ENCODE measurements around the gene MMP24OS.

Gene MMP24OS

DNA sequence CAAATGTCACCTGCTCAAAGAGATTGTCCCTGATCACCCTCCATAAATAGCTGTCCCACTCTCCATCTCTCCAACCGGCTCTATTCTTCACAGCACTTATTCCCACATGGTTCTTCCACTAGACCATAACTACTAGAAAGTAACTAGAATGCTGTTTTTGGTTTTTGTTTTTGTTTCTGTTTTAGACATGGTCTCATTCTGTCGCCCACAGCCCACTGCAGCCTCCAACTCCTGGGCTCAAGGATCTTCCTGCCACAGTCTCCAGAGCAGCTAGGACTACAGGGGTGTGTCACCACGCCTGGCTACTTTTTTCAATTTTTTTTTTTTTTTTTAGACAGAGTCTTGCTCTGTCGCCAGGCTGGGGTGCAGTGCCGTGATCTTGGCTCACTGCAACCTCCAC, 39.2 kb downstream of the MMP24OS start:
- H4K91ac ChIP-seq (ENCODE audit: low read depth, low read length, poor library complexity) = no peak overlapping the region
- no peak overlapping the region for H2BK15ac ChIP-seq (ENCODE audit: low read length)
- WGBS, 2 donors (ENCODE audit: extremely low coverage in 2 of 2, insufficient read length in 2 of 2, insufficient replicate concordance in 1 of 2) = no CpG with 5 or more reads among the region's 5 CpGs
- H3K9me3 ChIP-seq (replicated peaks in 1 of 2; ENCODE audit: control insufficient read depth in 2 of 2, insufficient read depth in 1 of 2, low read depth in 1 of 2, low read length in 2 of 2) = no peaks in the 10 kb centered on the region
- H3K27ac ChIP-seq (replicated peaks; ENCODE audit: low read length) = no peak overlapping the region
- no peak overlapping the region for H3K23ac ChIP-seq (ENCODE audit: low read depth, low read length, poor library complexity)
- H3K18ac ChIP-seq (ENCODE audit: low read length) = no peak overlapping the region
- no peak overlapping the region for H3K4me3 ChIP-seq (ENCODE audit: low read length in 2 of 2)
- no peak overlapping the region for H2AFZ ChIP-seq (ENCODE audit: low read length)
- H2BK120ac ChIP-seq (ENCODE audit: low read depth, low read length) = no peak overlapping the region
- no peak overlapping the region for H3K14ac ChIP-seq (ENCODE audit: low read length)
- H3K4me2 ChIP-seq (ENCODE audit: insufficient read depth, low read length, poor library complexity, severe bottlenecking) = no peak overlapping the region
- H3K79me1 ChIP-seq (ENCODE audit: low read depth, low read length) = no peaks in the 10 kb centered on the region
- H3K4me1 ChIP-seq (ENCODE audit: control insufficient read depth in 2 of 2, insufficient read depth in 1 of 2, low read depth in 1 of 2, low read length in 2 of 2) = no peaks in the 10 kb centered on the region
- no peak for DNase-seq (ENCODE audit: low spot score)
- no peak overlapping the region for H2BK5ac ChIP-seq (ENCODE audit: low read length)
- H4K8ac ChIP-seq (ENCODE audit: low read depth, low read length) = no peak overlapping the region
- H3K27me3 ChIP-seq (ENCODE audit: control insufficient read depth in 3 of 3, insufficient read depth in 3 of 3, low read depth in 1 of 3, low read length in 3 of 3) = peaks cover 0 to 8% (median 0%) of the 10 kb centered on the region in 3 experiments
- no peaks in the 10 kb centered on the region for H3K36me3 ChIP-seq (replicated peaks in 1 of 2; ENCODE audit: control insufficient read depth in 2 of 2, insufficient read depth in 2 of 2, low read length in 2 of 2)
- no peak overlapping the region for H2BK12ac ChIP-seq (ENCODE audit: low read length)
- H3K9ac ChIP-seq (ENCODE audit: low read depth, low read length, poor library complexity) = no peak overlapping the region
- H3K4ac ChIP-seq (ENCODE audit: low read length) = no peak overlapping the region
- H2AK5ac ChIP-seq (ENCODE audit: low read depth, low read length) = no peak overlapping the region

DNA sequence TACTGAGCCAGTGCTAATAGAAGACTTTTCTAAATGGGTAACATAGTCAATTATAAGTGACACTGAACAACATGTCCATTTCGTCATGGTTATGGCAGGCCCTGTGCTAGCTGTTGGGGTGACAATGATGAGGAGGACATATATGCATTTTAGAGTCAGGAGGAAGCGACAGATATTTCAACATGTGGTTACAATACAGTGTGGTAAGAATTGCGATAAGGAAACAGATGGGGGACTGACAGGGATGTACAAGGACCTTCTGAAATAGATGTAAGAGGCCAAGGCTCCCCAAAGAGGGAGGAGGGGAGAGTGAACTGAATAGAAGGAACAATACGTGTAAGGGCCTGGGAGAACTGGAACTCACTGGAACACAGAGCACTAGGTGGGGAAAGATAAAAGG, 39.8 kb downstream of the MMP24OS start:
- no peak overlapping the region for H3K4me2 ChIP-seq (ENCODE audit: insufficient read depth, low read length, poor library complexity, severe bottlenecking)
- no peak overlapping the region for H3K4ac ChIP-seq (ENCODE audit: low read length)
- DNase-seq (ENCODE audit: low spot score) = no peak
- H3K18ac ChIP-seq (ENCODE audit: low read length) = no peak overlapping the region
- no peak overlapping the region for H3K27ac ChIP-seq (replicated peaks; ENCODE audit: low read length)
- no peak overlapping the region for H2BK15ac ChIP-seq (ENCODE audit: low read length)
- H3K4me3 ChIP-seq (ENCODE audit: low read length in 2 of 2) = no peak overlapping the region
- H3K79me1 ChIP-seq (ENCODE audit: low read depth, low read length) = no peaks in the 10 kb centered on the region
- no peak overlapping the region for H3K14ac ChIP-seq (ENCODE audit: low read length)
- H3K4me1 ChIP-seq (ENCODE audit: control insufficient read depth in 2 of 2, insufficient read depth in 1 of 2, low read depth in 1 of 2, low read length in 2 of 2) = no peaks in the 10 kb centered on the region
- no peaks in the 10 kb centered on the region for H3K9me3 ChIP-seq (replicated peaks in 1 of 2; ENCODE audit: control insufficient read depth in 2 of 2, insufficient read depth in 1 of 2, low read depth in 1 of 2, low read length in 2 of 2)
- no peak overlapping the region for H2BK120ac ChIP-seq (ENCODE audit: low read depth, low read length)
- no CpG with 5 or more reads among the region's 4 CpGs for WGBS, 2 donors (ENCODE audit: extremely low coverage in 2 of 2, insufficient read length in 2 of 2, insufficient replicate concordance in 1 of 2)
- no peak overlapping the region for H3K9ac ChIP-seq (ENCODE audit: low read depth, low read length, poor library complexity)
- peaks cover 0 to 8% (median 0%) of the 10 kb centered on the region in 3 experiments for H3K27me3 ChIP-seq (ENCODE audit: control insufficient read depth in 3 of 3, insufficient read depth in 3 of 3, low read depth in 1 of 3, low read length in 3 of 3)
- H4K91ac ChIP-seq (ENCODE audit: low read depth, low read length, poor library complexity) = no peak overlapping the region
- no peak overlapping the region for H2BK12ac ChIP-seq (ENCODE audit: low read length)
- no peak overlapping the region for H2AK5ac ChIP-seq (ENCODE audit: low read depth, low read length)
- H4K8ac ChIP-seq (ENCODE audit: low read depth, low read length) = no peak overlapping the region
- H3K36me3 ChIP-seq (replicated peaks in 1 of 2; ENCODE audit: control insufficient read depth in 2 of 2, insufficient read depth in 2 of 2, low read length in 2 of 2) = no peaks in the 10 kb centered on the region
- no peak overlapping the region for H2AFZ ChIP-seq (ENCODE audit: low read length)
- H3K23ac ChIP-seq (ENCODE audit: low read depth, low read length, poor library complexity) = no peak overlapping the region
- H2BK5ac ChIP-seq (ENCODE audit: low read length) = no peak overlapping the region

DNA sequence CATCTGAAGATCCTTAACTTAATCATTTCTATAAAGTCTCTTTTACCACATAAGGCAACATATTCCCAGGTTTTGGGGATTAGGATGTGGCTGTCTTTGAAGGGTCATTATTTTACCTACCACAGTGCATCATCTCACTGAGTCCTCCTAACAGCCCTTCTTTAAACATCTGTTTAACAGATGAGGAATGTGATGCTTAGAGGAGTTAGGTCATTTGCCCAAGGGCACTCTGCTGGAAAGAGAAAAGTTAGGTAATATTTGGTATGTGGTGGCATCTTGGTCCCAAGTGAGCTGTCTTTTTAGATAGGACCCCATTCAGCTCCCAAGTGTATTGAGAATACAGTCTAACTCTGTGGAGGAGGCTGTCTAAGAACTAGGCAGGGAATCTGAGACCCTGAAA, 40.4 kb downstream of the MMP24OS start:
- Histone ChIP-seq H3K4me2 (ENCODE audit: insufficient read depth, low read length, poor library complexity, severe bottlenecking) (no peak overlapping the region), H3K14ac (ENCODE audit: low read length) (no peak overlapping the region), H3K9ac (ENCODE audit: low read depth, low read length, poor library complexity) (no peak overlapping the region), H3K4me3 (ENCODE audit: low read length in 2 of 2) (no peak overlapping the region), H3K9me3 (replicated peaks in 1 of 2; ENCODE audit: control insufficient read depth in 2 of 2, insufficient read depth in 1 of 2, low read depth in 1 of 2, low read length in 2 of 2) (no peaks in the 10 kb centered on the region), H2AK5ac (ENCODE audit: low read depth, low read length) (no peak overlapping the region), H2AFZ (ENCODE audit: low read length) (no peak overlapping the region), H3K27me3 (ENCODE audit: control insufficient read depth in 3 of 3, insufficient read depth in 3 of 3, low read depth in 1 of 3, low read length in 3 of 3) (peaks cover 0 to 10% (median 0%) of the 10 kb centered on the region in 3 experiments), H3K27ac (replicated peaks; ENCODE audit: low read length) (no peak overlapping the region), H3K4me1 (ENCODE audit: control insufficient read depth in 2 of 2, insufficient read depth in 1 of 2, low read depth in 1 of 2, low read length in 2 of 2) (no peaks in the 10 kb centered on the region), H2BK12ac (ENCODE audit: low read length) (no peak overlapping the region), H3K4ac (ENCODE audit: low read length) (no peak overlapping the region), H3K18ac (ENCODE audit: low read length) (no peak overlapping the region), H2BK5ac (ENCODE audit: low read length) (no peak overlapping the region), H2BK120ac (ENCODE audit: low read depth, low read length) (no peak overlapping the region), H3K36me3 (replicated peaks in 1 of 2; ENCODE audit: control insufficient read depth in 2 of 2, insufficient read depth in 2 of 2, low read length in 2 of 2) (no peaks in the 10 kb centered on the region), H3K23ac (ENCODE audit: low read depth, low read length, poor library complexity) (no peak overlapping the region), H4K8ac (ENCODE audit: low read depth, low read length) (no peak overlapping the region), H3K79me1 (ENCODE audit: low read depth, low read length) (no peaks in the 10 kb centered on the region), H4K91ac (ENCODE audit: low read depth, low read length, poor library complexity) (no peak overlapping the region), H2BK15ac (ENCODE audit: low read length) (no peak overlapping the region)
- DNase-seq (ENCODE audit: low spot score) = no peak

DNA sequence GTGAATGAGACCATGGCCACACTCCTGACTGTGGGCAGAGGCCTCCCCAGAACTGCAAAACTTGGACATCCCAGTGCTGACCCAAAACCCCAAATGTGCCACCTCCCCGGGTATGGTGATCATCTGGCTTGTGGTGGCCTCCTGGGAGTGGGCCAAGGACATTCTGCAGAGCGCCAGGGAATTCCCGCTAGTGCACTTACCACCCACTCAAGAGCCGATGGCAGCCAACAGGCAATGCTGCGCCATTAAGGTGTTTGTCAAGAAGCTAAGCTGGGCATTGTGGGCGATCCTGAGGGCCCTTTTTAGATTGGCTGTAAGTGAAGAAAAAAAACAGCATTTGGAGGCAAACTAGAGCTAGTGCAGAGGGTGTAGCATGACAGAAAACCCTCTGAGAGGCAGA, 42.0 kb downstream of the MMP24OS start:
- H3K27ac ChIP-seq (replicated peaks; ENCODE audit: low read length) = no peak overlapping the region
- H2BK120ac ChIP-seq (ENCODE audit: low read depth, low read length) = no peak overlapping the region
- H3K4ac ChIP-seq (ENCODE audit: low read length) = no peak overlapping the region
- H3K18ac ChIP-seq (ENCODE audit: low read length) = no peak overlapping the region
- H2AK5ac ChIP-seq (ENCODE audit: low read depth, low read length) = no peak overlapping the region
- H3K36me3 ChIP-seq (replicated peaks in 1 of 2; ENCODE audit: control insufficient read depth in 2 of 2, insufficient read depth in 2 of 2, low read length in 2 of 2) = no peaks in the 10 kb centered on the region
- no peak overlapping the region for H2BK5ac ChIP-seq (ENCODE audit: low read length)
- H3K4me2 ChIP-seq (ENCODE audit: insufficient read depth, low read length, poor library complexity, severe bottlenecking) = no peak overlapping the region
- H4K91ac ChIP-seq (ENCODE audit: low read depth, low read length, poor library complexity) = no peak overlapping the region
- no peak overlapping the region for H3K4me3 ChIP-seq (ENCODE audit: low read length in 2 of 2)
- peaks cover 0 to 10% (median 0%) of the 10 kb centered on the region in 3 experiments for H3K27me3 ChIP-seq (ENCODE audit: control insufficient read depth in 3 of 3, insufficient read depth in 3 of 3, low read depth in 1 of 3, low read length in 3 of 3)
- no peaks in the 10 kb centered on the region for H3K79me1 ChIP-seq (ENCODE audit: low read depth, low read length)
- no peak overlapping the region for H3K23ac ChIP-seq (ENCODE audit: low read depth, low read length, poor library complexity)
- H3K14ac ChIP-seq (ENCODE audit: low read length) = peak overlapping the region; percentile 41
- H2BK15ac ChIP-seq (ENCODE audit: low read length) = no peak overlapping the region
- no peak overlapping the region for H2AFZ ChIP-seq (ENCODE audit: low read length)
- H4K8ac ChIP-seq (ENCODE audit: low read depth, low read length) = no peak overlapping the region
- DNase-seq (ENCODE audit: low spot score) = no peak
- no peaks in the 10 kb centered on the region for H3K9me3 ChIP-seq (replicated peaks in 1 of 2; ENCODE audit: control insufficient read depth in 2 of 2, insufficient read depth in 1 of 2, low read depth in 1 of 2, low read length in 2 of 2)
- WGBS, 2 donors (ENCODE audit: extremely low coverage in 2 of 2, insufficient read length in 2 of 2, insufficient replicate concordance in 1 of 2) = no CpG with 5 or more reads among the region's 6 CpGs
- H3K4me1 ChIP-seq (ENCODE audit: control insufficient read depth in 2 of 2, insufficient read depth in 1 of 2, low read depth in 1 of 2, low read length in 2 of 2) = no peaks in the 10 kb centered on the region
- no peak overlapping the region for H3K9ac ChIP-seq (ENCODE audit: low read depth, low read length, poor library complexity)
- no peak overlapping the region for H2BK12ac ChIP-seq (ENCODE audit: low read length)

All from neuronal stem cell (in vitro differentiated cells).